ENCODE results near the gene RELT. TPM values are rescaled to one million over a fixed set of nuclear protein-coding genes. Genes with fewer than 3 reads are reported as not detected.

RELT gene
- total RNA-seq, 1 donor from 2014 or later, result 5.2 TPM

DNA sequence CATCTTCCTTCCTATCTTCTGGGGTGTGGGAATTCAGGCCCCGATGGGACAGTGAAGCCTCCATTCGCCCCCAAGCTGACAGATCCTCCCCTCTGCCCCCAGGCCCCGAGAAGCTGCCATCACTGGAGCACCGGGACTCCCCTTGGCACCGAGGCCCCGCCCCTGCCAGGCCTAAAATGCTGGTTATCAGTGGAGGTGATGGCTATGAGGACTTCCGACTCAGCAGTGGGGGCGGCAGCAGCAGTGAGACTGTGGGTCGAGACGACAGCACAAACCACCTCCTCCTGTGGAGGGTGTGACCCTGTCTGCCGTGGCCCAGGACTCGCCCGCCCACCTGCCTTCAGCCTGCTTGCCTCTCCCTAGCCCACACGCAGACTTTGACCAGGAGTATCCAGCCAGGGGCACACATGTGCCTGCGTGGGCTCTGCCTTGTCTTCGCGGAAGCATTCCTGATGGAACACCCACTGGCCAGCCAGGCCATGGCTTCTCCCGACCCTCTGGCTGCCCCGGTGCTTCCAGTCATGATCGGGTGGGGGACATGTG lies 8.6 kb upstream of the RELT start:
- Histone ChIP-seq H3K9me3 (ENCODE audit: insufficient read depth, low read depth, low read length) (no peaks in the 10 kb centered on the region), H3K4me2 (ENCODE audit: low read length) (no peak overlapping the region), H3K4me1 (ENCODE audit: insufficient read depth, low read length) (no peaks in the 10 kb centered on the region), H3K36me3 (ENCODE audit: insufficient read depth, low read length) (peaks cover 24% of the 10 kb centered on the region), H3K27me3 (ENCODE audit: insufficient read depth, low read length) (no peaks in the 10 kb centered on the region), H3K9ac (ENCODE audit: low read length) (no peak overlapping the region), H3K79me2 (ENCODE audit: insufficient read depth, low read length) (no peaks in the 10 kb centered on the region), H2AFZ (ENCODE audit: low read depth, low read length) (no peak overlapping the region), H3K27ac (ENCODE audit: low read depth, low read length) (no peak overlapping the region), H4K20me1 (ENCODE audit: insufficient read depth, low read length) (peaks cover 4% of the 10 kb centered on the region), H3K4me3 (ENCODE audit: insufficient read depth, low read depth, low read length) (no peak overlapping the region)
- Mint-ChIP-seq H3K27me3 (ENCODE audit: low read depth, unreplicated experiment) (no peaks in the 10 kb centered on the region), H3K36me3 (ENCODE audit: low read depth, unreplicated experiment) (peaks cover 30% of the 10 kb centered on the region), H3K4me3 (ENCODE audit: unreplicated experiment) (no peak overlapping the region), H3K9me3 (ENCODE audit: unreplicated experiment) (no peaks in the 10 kb centered on the region), H3K4me1 (ENCODE audit: low read depth, unreplicated experiment) (peaks cover 2% of the 10 kb centered on the region), H3K27ac (ENCODE audit: unreplicated experiment) (no peak overlapping the region)
- TF ChIP-seq, protein P1, sequence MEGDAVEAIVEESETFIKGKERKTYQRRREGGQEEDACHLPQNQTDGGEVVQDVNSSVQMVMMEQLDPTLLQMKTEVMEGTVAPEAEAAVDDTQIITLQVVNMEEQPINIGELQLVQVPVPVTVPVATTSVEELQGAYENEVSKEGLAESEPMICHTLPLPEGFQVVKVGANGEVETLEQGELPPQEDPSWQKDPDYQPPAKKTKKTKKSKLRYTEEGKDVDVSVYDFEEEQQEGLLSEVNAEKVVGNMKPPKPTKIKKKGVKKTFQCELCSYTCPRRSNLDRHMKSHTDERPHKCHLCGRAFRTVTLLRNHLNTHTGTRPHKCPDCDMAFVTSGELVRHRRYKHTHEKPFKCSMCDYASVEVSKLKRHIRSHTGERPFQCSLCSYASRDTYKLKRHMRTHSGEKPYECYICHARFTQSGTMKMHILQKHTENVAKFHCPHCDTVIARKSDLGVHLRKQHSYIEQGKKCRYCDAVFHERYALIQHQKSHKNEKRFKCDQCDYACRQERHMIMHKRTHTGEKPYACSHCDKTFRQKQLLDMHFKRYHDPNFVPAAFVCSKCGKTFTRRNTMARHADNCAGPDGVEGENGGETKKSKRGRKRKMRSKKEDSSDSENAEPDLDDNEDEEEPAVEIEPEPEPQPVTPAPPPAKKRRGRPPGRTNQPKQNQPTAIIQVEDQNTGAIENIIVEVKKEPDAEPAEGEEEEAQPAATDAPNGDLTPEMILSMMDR (IDR thresholded peaks at IDR 0.05; ENCODE audit: insufficient read depth, low read depth, low read length), result no peak
- TF ChIP-seq EZH2 (IDR thresholded peaks at IDR 0.05; ENCODE audit: insufficient read depth, low read length), result no peak
- FAIRE-seq (no peak), DNase-seq (ENCODE audit: low read depth) (no peak)

DNA sequence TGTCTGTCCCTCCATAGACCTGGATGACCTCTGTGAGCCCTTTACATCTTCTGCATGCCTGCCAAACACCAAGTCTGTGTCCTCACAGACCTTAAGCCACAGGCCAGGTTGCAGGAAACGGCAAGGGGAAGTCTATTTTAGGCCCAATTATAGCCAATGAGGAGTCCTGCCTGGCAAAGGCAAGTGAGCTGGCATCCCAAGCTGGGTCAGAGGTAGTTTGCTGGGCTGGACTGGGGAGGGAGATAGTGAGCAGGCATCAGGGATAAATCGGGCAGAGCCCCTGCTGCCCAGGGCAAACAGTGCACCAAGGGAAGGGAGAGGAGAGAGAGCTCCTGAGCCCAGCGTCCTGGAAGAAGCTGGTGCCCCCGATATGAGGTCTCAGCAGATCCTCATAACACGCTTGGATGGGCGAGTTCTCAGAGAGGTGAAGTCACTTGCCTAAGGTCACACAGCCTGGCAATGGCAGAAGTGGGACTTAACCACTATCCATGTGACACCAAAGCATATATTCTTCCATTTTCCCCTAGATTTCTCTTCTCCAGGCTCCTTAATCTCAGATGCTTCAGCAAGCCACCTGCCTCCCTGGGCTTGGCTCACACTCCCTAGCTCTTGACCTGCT lies 3.7 kb upstream of the RELT start:
- Histone ChIP-seq H3K4me3 (ENCODE audit: insufficient read depth, low read depth, low read length) (no peak overlapping the region), H4K20me1 (ENCODE audit: insufficient read depth, low read length) (no peaks in the 10 kb centered on the region), H3K4me2 (ENCODE audit: low read length) (no peak overlapping the region), H3K79me2 (ENCODE audit: insufficient read depth, low read length) (peaks cover 10% of the 10 kb centered on the region), H3K9me3 (ENCODE audit: insufficient read depth, low read depth, low read length) (no peaks in the 10 kb centered on the region), H2AFZ (ENCODE audit: low read depth, low read length) (no peak overlapping the region), H3K4me1 (ENCODE audit: insufficient read depth, low read length) (peaks cover 8% of the 10 kb centered on the region), H3K36me3 (ENCODE audit: insufficient read depth, low read length) (peaks cover 5% of the 10 kb centered on the region), H3K9ac (ENCODE audit: low read length) (no peak overlapping the region), H3K27me3 (ENCODE audit: insufficient read depth, low read length) (no peaks in the 10 kb centered on the region), H3K27ac (ENCODE audit: low read depth, low read length) (no peak overlapping the region)
- Mint-ChIP-seq H3K36me3 (ENCODE audit: low read depth, unreplicated experiment) (peaks cover 15% of the 10 kb centered on the region), H3K27me3 (ENCODE audit: low read depth, unreplicated experiment) (no peaks in the 10 kb centered on the region), H3K4me3 (ENCODE audit: unreplicated experiment) (no peak overlapping the region), H3K9me3 (ENCODE audit: unreplicated experiment) (no peaks in the 10 kb centered on the region), H3K27ac (ENCODE audit: unreplicated experiment) (no peak overlapping the region), H3K4me1 (ENCODE audit: low read depth, unreplicated experiment) (peaks cover 5% of the 10 kb centered on the region)
- FAIRE-seq (no peak), DNase-seq (ENCODE audit: low read depth) (no peak)
- TF ChIP-seq, protein P1 (IDR thresholded peaks at IDR 0.05; ENCODE audit: insufficient read depth, low read depth, low read length), result no peak
- TF ChIP-seq EZH2 (IDR thresholded peaks at IDR 0.05; ENCODE audit: insufficient read depth, low read length), result no peak

DNA sequence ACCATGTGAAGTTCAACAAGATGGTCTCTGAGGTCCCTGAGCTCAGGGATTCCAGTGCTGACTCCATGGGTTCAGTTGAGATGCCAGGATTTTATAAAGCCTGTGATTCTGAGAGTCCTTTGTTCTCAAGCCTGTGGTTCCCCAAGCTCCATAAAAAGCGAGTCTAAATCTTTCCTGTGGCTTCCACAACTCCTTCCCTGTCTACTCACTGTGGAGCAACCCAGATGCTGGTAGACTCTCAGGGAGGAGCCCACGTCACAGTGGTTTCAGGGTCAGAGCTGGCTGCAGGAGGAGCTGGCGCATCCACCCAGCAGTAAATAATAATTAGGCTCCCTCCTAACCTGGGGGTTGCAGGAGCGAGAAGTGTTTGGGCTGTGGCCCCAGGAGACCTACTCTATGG lies 2.0 kb upstream of the RELT start:
- Mint-ChIP-seq H3K4me1 (ENCODE audit: low read depth, unreplicated experiment) (peaks cover 3% of the 10 kb centered on the region), H3K9me3 (ENCODE audit: unreplicated experiment) (no peaks in the 10 kb centered on the region), H3K27ac (ENCODE audit: unreplicated experiment) (no peak overlapping the region), H3K4me3 (ENCODE audit: unreplicated experiment) (no peak overlapping the region), H3K27me3 (ENCODE audit: low read depth, unreplicated experiment) (no peaks in the 10 kb centered on the region), H3K36me3 (ENCODE audit: low read depth, unreplicated experiment) (peaks cover 6% of the 10 kb centered on the region)
- H3K4me2 ChIP-seq (ENCODE audit: low read length), result no peak overlapping the region
- H3K4me1 ChIP-seq (ENCODE audit: insufficient read depth, low read length), result peaks cover 8% of the 10 kb centered on the region
- H3K36me3 ChIP-seq (ENCODE audit: insufficient read depth, low read length), result no peaks in the 10 kb centered on the region
- no peak overlapping the region for H3K4me3 ChIP-seq (ENCODE audit: insufficient read depth, low read depth, low read length)
- H3K27me3 ChIP-seq (ENCODE audit: insufficient read depth, low read length), result no peaks in the 10 kb centered on the region
- no peak overlapping the region for H3K27ac ChIP-seq (ENCODE audit: low read depth, low read length)
- no peak for DNase-seq (ENCODE audit: low read depth)
- peaks cover 26% of the 10 kb centered on the region for H3K79me2 ChIP-seq (ENCODE audit: insufficient read depth, low read length)
- no peak overlapping the region for H2AFZ ChIP-seq (ENCODE audit: low read depth, low read length)
- FAIRE-seq, result no peak
- no peak for TF ChIP-seq EZH2 (IDR thresholded peaks at IDR 0.05; ENCODE audit: insufficient read depth, low read length)
- TF ChIP-seq, protein P1 (IDR thresholded peaks at IDR 0.05; ENCODE audit: insufficient read depth, low read depth, low read length), result no peak
- no peak overlapping the region for H3K9ac ChIP-seq (ENCODE audit: low read length)
- no peaks in the 10 kb centered on the region for H3K9me3 ChIP-seq (ENCODE audit: insufficient read depth, low read depth, low read length)
- peaks cover 16% of the 10 kb centered on the region for H4K20me1 ChIP-seq (ENCODE audit: insufficient read depth, low read length)

All from astrocyte (in vitro differentiated cells and primary cell).